Measurements from ENCODE around the gene NEDD1.

Gene NEDD1

DNA sequence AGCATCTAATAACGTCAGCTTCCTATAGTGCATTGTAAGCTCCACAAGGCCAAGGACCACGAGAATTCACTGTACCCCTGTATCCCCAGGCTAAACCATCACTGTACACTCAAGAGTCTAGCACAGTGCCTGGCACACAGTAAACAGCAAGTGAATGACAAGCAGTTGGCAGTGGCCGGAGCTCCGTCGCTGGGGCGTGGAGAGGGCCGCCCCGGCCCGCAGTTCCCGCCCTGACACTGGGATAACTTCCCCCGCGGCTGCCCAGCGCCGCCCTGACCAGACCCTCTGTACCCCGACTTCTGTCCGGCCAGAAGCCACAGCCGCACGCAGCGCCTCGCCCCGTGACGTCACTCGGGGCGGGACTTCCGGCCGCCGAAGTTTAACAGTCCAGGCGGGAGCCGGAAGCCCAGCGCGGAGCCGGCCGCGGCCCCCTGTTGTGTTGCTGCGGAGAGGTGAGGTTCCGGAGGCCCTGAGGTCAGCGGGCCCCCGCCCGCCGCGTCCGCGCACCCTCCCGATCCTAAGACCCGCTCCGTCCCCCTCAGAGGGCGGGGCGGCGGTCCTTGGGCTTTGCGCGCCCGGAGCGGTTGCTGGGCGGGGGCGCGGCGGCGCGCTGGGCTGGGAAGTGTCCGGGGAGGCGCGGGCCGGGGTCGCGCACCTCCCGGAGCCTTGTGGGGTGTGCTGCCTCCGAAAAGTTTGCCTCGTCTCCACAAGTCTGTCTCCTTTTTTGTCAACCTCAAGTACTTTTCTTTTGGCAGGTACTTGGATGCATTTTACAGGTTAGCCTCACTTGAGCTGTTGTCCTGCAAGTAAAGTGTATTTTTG is at the start of gene NEDD1:
Gene NEDD1 (plus strand): TSS at position 409 of the 822 bp plus-strand sequence. CDS start 2,503 bp downstream, outside the sequence.
- peak; percentile 11 for DNase-seq (ENCODE audit: low read depth)
- H3K4me3 ChIP-seq (ENCODE audit: low read depth, low read length): peak within 1 kb of the TSS; percentile 89

- DNase-seq (ENCODE audit: low read depth): no peak
- H3K4me3 ChIP-seq (ENCODE audit: low read depth, low read length): no peak overlapping the region
Measured at GRCh38 chr12:96858162-96858561, 48.9 kb upstream of the NEDD1 start.

DNA sequence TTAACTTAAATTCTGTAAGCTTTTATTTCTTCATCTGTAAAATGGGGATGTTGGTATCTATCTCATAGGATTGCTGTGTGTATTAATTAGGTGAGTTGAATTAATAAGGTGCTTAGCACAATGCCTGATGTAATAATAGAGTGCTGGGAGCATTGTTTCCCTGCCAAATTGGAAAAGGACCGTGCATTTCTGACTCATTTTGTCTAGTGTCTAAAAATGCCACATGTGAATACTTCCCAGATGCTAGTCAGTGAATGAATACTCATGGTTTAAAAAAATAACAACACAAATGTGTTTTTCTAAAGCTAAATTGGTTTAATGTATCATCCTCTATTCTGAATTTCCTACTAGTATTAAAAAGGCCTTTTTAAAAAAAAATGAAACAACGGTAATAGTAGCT is 45.4 kb upstream of the NEDD1 start:
- no peak overlapping the region for H3K4me3 ChIP-seq (ENCODE audit: low read depth, low read length)
- no peak for DNase-seq (ENCODE audit: low read depth)

- no peak overlapping the region for H3K4me3 ChIP-seq (ENCODE audit: low read depth, low read length)
- DNase-seq (ENCODE audit: low read depth): no peak
Measured at GRCh38 chr12:96862326-96862725, 44.7 kb upstream of the NEDD1 start.

- no peak overlapping the region for H3K4me3 ChIP-seq (ENCODE audit: low read depth, low read length)
- DNase-seq (ENCODE audit: low read depth): no peak
Measured at GRCh38 chr12:96864335-96864734, 42.7 kb upstream of the NEDD1 start.

- no peak for DNase-seq (ENCODE audit: low read depth)
- no peak overlapping the region for H3K4me3 ChIP-seq (ENCODE audit: low read depth, low read length)
Measured at GRCh38 chr12:96866801-96867590, 40.1 kb upstream of the NEDD1 start.

DNA sequence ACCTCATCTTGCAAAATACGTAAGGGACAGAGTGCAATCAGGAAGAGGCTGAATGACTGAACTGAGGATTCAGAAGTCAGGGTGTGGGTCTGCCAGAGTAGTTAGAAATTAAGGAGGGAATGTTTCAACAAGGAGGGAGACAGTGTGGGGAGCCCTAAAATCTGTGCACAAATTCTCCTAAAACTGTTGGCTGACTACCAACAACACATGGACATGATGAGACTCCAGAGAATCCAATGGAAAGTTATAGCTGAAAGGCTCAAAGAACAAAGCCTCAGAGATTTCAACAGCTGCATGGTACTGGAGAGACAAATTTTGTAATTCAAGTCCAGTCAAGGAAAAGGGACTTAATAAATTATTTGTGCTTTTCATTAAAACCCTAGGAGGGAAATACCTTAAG is 36.1 kb upstream of the NEDD1 start:
- H3K4me3 ChIP-seq (ENCODE audit: low read depth, low read length): no peak overlapping the region
- no peak for DNase-seq (ENCODE audit: low read depth)

DNA sequence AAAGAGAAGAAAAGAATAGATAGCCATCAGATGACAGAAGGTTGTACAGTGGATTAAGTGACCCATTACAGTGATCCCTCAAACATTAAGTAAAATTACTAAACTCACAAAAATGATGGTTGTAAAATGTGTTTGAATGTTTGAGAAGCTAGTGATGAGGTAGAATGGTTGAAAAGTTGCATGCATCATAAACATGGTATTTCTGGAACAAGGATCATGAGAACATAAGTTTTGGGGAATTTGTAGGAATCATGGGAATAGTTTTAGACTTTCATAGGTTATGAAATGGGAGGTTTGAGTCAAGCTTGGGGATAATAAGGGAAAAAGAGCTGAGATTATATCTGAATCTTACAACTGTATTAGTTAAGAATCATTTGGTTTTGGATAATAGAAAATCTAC is 34.1 kb upstream of the NEDD1 start:
- no peak for DNase-seq (ENCODE audit: low read depth)
- H3K4me3 ChIP-seq (ENCODE audit: low read depth, low read length): no peak overlapping the region

DNA sequence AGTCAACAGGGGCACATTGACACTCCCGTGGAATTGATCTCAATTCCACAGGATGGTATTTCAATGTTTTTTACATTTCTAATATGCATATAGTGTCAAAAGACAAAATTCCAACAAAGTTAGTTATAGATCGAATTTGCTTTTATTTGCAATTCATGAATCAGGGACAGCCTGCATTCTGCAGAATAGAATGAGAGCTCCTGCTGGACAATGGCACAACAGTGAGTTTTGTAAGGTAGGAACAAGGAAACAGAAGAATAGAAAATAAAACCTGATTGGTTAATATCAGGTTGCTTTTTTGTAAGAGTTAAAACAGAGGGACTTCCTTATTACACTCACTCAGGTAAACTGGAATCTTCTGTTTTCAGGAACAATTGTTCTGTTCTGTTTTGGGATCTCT is 32.8 kb upstream of the NEDD1 start:
- H3K4me3 ChIP-seq (ENCODE audit: low read depth, low read length): no peak overlapping the region
- no peak for DNase-seq (ENCODE audit: low read depth)

DNA sequence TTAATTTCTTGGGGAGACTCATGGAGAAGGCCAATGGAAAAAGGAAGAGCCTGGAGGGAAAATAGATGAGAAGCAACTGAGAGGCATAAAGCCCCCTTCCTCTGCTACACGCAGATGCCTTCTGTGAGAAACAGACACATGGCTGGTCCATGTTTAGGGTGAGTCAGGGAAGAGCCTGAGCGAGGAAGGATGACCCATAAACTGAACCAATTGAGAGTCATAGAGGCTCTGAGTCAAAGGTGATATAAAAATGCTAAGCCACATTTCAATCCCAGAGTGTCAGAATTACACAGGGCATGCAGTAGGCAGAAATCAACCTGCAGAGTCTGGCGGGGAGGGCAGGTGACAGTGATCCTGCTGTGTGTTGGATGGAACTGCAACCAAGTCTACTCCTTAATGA is 30.1 kb upstream of the NEDD1 start:
- no peak overlapping the region for H3K4me3 ChIP-seq (ENCODE audit: low read depth, low read length)
- no peak for DNase-seq (ENCODE audit: low read depth)

GRCh38 chr12:96878704-96879103 is 28.4 kb upstream of the NEDD1 start:
- H3K4me3 ChIP-seq (ENCODE audit: low read depth, low read length): no peak overlapping the region
- DNase-seq (ENCODE audit: low read depth): no peak

GRCh38 chr12:96879301-96879700 is 27.8 kb upstream of the NEDD1 start:
- DNase-seq (ENCODE audit: low read depth): no peak
- H3K4me3 ChIP-seq (ENCODE audit: low read depth, low read length): no peak overlapping the region

DNA sequence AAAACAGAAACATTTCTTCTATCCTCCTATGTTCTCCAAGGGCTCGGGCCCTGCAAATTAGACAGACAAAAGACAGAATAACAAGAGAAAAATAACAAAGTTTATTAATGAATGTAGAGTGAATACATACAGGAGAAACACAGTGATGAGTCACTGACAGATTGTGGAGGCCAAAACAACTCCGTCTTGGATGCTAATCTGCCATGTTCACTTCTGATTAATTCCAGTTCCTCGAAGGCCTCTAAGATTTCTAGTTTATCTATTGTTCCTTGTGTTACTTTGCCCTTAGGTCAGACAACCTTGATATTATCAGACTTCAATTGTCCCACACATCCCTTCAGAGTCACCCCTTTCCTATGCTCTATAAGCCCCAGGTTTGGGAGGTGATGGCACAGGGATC is 26.8 kb upstream of the NEDD1 start:
- no peak overlapping the region for H3K4me3 ChIP-seq (ENCODE audit: low read depth, low read length)
- no peak for DNase-seq (ENCODE audit: low read depth)

- H3K4me3 ChIP-seq (ENCODE audit: low read depth, low read length): no peak overlapping the region
- no peak for DNase-seq (ENCODE audit: low read depth)
Measured at GRCh38 chr12:96881608-96882007, 25.4 kb upstream of the NEDD1 start.

- peak; percentile 56 for DNase-seq (ENCODE audit: low read depth)
- H3K4me3 ChIP-seq (ENCODE audit: low read depth, low read length): no peak overlapping the region
Measured at GRCh38 chr12:96882862-96883261, 24.2 kb upstream of the NEDD1 start.

DNA sequence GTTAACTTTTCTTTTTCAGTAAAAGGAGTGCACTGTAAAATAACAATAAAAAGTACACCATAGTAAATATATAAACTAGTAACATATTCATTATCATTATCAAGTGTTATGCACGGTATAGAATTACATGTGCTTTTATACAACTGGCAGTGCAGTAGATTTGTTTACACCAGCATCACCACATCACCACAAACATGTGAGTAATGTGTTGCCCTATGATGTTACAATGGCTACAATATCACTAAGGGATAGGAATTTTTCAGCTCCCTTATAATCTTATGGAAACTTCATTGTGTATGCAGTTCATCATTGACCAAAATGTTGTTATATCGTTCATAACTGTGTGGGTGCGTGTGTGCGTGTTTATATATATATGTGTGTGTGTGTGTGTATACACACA is 23.5 kb upstream of the NEDD1 start:
- DNase-seq (ENCODE audit: low read depth): no peak
- H3K4me3 ChIP-seq (ENCODE audit: low read depth, low read length): no peak overlapping the region

DNA sequence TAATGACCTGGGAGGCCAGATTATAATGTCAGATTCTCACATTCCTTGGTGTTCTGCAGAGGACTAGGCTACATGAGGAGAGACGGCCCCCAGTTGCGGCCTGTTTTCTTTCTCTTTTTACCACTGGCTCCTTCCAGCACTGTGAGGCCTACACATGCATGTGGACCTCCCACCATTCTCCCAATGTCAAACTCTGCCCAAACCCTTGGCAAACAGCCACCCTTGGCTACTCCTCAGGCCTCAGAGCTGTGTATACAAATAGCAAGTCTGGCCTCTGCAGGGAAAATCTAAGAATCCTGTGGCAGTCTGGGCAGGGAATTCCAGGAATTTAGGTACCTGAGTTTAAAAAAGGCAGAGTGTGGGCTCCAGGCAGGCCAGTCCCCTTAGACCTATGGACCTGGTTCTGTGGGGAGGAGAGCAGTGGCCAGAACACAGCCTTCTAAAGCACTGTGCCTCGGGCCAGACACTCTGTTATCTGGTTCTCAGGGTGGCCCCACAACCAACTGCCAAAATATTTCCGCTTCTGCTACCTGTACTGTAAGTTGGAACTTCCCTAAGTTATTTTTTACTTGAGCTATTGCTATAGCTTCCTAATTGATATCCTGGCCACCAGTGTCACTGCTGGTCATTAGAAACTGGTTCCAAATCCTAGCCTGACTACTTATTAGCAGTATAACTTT is 19.9 kb upstream of the NEDD1 start:
- peak; percentile 66 for DNase-seq (ENCODE audit: low read depth)
- H3K4me3 ChIP-seq (ENCODE audit: low read depth, low read length): no peak overlapping the region

- H3K4me3 ChIP-seq (ENCODE audit: low read depth, low read length): no peak overlapping the region
- peak; percentile 43 for DNase-seq (ENCODE audit: low read depth)
Measured at GRCh38 chr12:96889273-96889933, 17.7 kb upstream of the NEDD1 start.

- DNase-seq (ENCODE audit: low read depth): no peak
- no peak overlapping the region for H3K4me3 ChIP-seq (ENCODE audit: low read depth, low read length)
Measured at GRCh38 chr12:96890331-96890730, 16.7 kb upstream of the NEDD1 start.

DNA sequence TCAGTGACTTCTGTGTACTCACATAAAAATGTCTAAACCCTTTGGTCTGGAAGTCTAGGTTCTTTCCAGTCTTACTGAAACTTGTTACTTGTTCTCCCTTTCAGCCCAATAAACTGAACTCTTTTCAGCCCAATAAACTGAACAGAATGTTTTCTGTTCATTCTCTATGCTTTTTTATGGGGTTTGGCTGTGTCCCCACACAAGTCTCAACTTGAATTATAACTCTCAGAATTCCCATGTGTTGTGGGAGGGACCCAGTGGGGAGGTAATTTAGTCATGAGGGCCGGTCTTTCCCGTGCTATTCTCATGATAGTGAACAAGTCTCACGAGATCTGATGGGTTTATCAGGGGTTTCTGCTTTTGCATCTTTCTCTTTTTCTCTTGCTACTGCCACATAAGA is 15.0 kb upstream of the NEDD1 start:
- DNase-seq (ENCODE audit: low read depth): no peak
- no peak overlapping the region for H3K4me3 ChIP-seq (ENCODE audit: low read depth, low read length)

Measured in skeletal muscle cell (primary cell).